Measurements from ENCODE around the gene NRM.

The NRM gene

DNA sequence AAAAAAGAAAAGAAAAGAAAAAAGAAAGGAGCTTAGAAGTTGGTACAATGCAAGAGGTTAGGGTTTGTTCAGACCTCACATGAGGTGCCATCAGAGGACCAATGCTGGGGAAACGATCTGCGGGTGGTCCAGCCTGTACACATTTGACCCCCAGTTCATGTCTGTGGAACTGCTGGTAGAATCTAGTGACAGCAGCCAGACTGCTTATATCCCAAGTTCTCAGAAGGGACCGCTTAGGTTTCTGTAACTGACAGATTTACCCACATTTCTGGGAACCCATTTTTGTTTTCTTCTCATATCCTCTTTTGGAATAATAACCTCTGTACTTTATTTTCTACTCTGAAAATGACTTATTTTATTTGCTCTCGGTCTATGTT lies 9.0 kb downstream of the NRM start:
- Mint-ChIP-seq H3K36me3 (ENCODE audit: low read depth) (peaks cover 37% of the 10 kb centered on the region), H3K9me3 (no peaks in the 10 kb centered on the region), H3K27me3 (ENCODE audit: low read depth, poor library complexity) (peaks cover 9% of the 10 kb centered on the region), H3K27ac (no peak overlapping the region), H3K4me3 (peak overlapping the region; percentile 87), H3K4me1 (peaks cover 71% of the 10 kb centered on the region)
- TF ChIP-seq, protein P1, sequence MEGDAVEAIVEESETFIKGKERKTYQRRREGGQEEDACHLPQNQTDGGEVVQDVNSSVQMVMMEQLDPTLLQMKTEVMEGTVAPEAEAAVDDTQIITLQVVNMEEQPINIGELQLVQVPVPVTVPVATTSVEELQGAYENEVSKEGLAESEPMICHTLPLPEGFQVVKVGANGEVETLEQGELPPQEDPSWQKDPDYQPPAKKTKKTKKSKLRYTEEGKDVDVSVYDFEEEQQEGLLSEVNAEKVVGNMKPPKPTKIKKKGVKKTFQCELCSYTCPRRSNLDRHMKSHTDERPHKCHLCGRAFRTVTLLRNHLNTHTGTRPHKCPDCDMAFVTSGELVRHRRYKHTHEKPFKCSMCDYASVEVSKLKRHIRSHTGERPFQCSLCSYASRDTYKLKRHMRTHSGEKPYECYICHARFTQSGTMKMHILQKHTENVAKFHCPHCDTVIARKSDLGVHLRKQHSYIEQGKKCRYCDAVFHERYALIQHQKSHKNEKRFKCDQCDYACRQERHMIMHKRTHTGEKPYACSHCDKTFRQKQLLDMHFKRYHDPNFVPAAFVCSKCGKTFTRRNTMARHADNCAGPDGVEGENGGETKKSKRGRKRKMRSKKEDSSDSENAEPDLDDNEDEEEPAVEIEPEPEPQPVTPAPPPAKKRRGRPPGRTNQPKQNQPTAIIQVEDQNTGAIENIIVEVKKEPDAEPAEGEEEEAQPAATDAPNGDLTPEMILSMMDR (IDR thresholded peaks at IDR 0.05), result no peak
- DNase-seq, result no peak

DNA sequence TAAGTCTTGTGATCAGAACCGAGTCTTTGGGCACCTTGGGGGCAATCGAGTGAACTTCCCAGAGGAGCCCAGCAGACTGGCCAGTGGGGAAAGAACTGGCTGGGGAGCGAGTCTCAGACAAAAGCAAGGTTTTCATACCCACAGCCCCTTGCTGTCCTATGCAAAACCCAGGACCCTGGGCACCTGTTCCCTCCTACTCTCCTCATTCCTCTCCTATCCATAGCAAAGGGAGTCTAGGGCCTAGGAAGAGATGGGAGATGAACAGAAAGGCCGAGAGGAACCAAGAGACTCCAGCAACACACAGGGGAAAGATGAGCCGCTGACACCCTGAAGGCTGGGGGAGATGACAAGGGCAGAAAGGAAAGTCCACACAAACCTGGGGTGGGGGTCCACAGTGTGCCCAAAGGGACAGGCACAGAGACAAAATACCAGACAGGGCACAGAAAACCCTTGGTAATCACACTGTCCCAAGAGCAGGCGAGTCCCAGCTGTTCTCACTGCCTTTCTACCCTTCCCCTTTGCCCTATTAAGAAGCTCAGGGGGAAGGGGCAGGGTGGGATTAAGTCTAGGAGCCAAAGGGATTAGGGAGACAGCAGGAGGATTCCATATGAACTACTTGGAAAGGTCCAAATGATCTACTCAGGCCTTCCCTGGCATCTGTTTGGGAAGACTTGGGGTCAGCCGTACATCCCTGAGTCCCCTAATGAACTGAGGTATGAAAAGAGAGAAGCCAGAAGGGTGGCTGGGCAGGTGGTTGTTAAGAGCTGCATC lies 10.8 kb downstream of the NRM start:
- H3K9me3 Mint-ChIP-seq, result no peaks in the 10 kb centered on the region
- TF ChIP-seq, protein P1 (IDR thresholded peaks at IDR 0.05), result no peak
- peak overlapping the region; percentile 21 for H3K4me3 Mint-ChIP-seq
- peaks cover 43% of the 10 kb centered on the region for H3K36me3 Mint-ChIP-seq (ENCODE audit: low read depth)
- no peak for DNase-seq
- no peak overlapping the region for H3K27ac Mint-ChIP-seq
- H3K4me1 Mint-ChIP-seq, result peaks cover 56% of the 10 kb centered on the region
- peaks cover 9% of the 10 kb centered on the region for H3K27me3 Mint-ChIP-seq (ENCODE audit: low read depth, poor library complexity)

DNA sequence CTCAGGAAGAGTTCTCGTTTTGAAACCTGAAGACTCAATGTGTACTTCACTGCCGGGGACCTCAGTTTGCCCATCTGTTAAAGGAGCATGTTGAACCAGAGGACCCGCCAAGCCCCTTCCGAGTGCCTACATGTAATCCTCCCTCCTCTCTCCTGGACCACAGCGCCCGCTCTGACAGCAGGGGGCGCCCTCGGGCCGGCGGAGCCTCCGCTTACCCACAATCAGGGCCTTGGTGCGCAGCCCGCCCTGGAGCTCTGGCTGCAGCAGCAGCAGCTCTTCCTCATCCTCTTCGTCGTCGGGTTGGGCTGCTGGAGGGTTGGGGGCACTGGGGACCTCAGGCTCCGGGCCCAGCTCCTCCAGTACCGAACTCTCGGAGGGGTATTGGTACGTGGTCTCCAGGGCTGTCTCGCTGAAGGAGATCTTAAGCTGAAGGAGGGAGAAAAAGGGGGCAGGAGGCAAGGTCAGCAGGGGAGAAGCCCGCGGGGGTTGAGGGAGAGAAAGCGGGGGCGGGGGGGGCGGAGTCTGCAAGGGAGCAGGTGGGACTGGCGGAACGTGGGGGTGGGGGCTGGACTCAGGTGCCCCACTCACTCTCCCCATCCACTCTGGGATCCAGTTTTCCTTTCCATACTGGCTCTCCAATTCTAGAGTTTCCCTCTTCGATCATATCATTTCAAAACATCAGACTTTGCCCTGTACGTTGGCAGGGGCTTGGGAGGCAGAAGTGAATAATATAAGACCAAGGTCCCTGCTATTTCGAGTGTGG lies 11.6 kb downstream of the NRM start:
- Mint-ChIP-seq H3K27me3 (ENCODE audit: low read depth, poor library complexity) (peaks cover 9% of the 10 kb centered on the region), H3K4me1 (peaks cover 49% of the 10 kb centered on the region), H3K36me3 (ENCODE audit: low read depth) (peaks cover 41% of the 10 kb centered on the region), H3K27ac (no peak overlapping the region), H3K4me3 (peak overlapping the region; percentile 54), H3K9me3 (no peaks in the 10 kb centered on the region)
- peak; percentile 91 for DNase-seq
- TF ChIP-seq, protein P1 (IDR thresholded peaks at IDR 0.05), result peak; percentile 93

DNA sequence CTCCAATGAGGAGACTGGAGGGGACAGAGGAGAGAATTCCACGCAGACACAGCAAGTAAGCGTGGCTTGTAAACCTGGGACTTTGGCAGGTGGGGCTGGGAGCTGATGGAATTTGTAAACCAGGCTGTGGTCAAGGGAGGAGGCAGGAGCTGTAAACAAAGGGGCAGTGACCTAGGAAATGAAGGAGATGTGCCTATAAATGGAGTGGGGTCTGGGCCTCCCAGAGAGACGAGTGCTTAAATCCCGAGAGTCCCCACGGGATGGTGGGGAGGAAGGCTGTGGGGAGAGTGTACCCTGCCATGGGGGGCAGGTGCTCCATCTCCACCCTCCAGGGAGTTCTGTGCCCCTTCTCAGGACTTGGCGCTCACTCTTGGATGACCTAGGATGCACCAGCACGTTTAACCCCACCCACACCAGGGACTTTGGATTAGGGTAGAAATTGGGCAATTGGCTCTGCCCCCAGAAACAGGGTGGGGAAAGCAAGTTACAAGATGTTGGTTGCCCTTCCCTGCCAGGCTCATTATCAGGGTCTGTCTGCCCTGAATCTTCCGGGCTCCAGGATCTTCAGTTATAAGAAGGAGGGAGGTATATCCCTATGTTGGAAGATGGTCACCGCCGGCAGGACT lies 14.0 kb downstream of the NRM start:
- H3K4me3 Mint-ChIP-seq, result no peak overlapping the region
- no peak for DNase-seq
- no peak overlapping the region for H3K27ac Mint-ChIP-seq
- peaks cover 37% of the 10 kb centered on the region for H3K36me3 Mint-ChIP-seq (ENCODE audit: low read depth)
- TF ChIP-seq, protein P1 (IDR thresholded peaks at IDR 0.05), result no peak
- H3K27me3 Mint-ChIP-seq (ENCODE audit: low read depth, poor library complexity), result peaks cover 9% of the 10 kb centered on the region
- no peaks in the 10 kb centered on the region for H3K9me3 Mint-ChIP-seq
- peaks cover 37% of the 10 kb centered on the region for H3K4me1 Mint-ChIP-seq

DNA sequence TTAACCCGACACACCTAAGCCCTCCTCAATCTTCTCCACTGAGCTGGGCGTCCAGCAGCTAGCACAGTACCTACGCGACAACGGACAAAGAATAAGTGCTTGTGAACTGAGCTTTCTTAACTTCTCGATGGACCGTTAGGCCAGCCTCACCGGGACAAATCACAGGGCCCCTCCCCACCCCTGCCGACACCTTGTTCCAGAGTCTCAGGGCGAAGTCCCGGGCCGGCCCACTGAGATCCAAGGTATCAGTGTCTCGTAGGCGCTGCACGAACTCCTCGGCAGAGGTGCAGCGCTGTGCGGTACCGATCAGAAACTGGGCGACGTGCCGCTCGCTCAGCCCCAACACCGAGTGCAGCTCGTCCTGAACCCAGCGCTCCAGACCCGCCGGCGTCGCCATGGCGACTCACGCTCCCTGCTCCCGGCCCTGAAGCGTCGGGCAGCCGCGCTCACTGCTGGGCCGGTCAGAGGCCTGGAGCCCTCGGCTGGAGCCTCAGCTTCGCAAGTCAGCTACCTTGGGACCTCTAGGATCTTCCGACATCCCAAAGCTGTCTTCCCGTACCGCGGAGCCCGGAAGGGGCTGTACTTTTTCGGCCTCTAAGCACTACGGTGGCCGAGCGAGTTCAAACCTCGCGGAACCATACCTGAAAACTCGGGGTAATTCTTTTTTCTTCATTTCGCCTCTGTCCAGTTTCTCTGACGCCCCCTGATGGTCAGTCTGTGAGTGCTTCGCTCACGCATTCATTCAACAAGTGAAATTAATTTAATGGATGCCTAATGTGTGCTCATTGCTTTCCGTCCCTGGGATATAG lies 18.1 kb downstream of the NRM start, which contains the start of gene DHX16:
TSS of gene DHX16 (minus strand) at position 562 of the 809 bp plus-strand sequence. CDS start at position 397, 165 bp downstream.
- peak; percentile 92 for DNase-seq
- Mint-ChIP-seq H3K36me3 (ENCODE audit: low read depth) (peaks cover 37% of the 10 kb centered on the region), H3K27me3 (ENCODE audit: low read depth, poor library complexity) (peaks cover 4% of the 10 kb centered on the region), H3K9me3 (no peaks in the 10 kb centered on the region), H3K27ac (peak within 1 kb of the TSS; percentile 30), H3K4me3 (peak within 1 kb of the TSS; percentile 84), H3K4me1 (peaks cover 24% of the 10 kb centered on the region)
- TF ChIP-seq, protein P1 (IDR thresholded peaks at IDR 0.05), result peak; percentile 71
